CD8-positive, alpha-beta memory T cell (primary cell): ENCODE data around the gene FREM3. TPM values are rescaled to one million over a fixed set of nuclear protein-coding genes. Genes with fewer than 3 reads are reported as not detected.

ENCODE experiments used
- CTCF ChIA-PET: fragments of 350-600 bp; sonication (Branson Sonifier 250); formaldehyde crosslinking; loops from one replicate; lab custom pipeline; 2021; ENCODE audit warnings: antibody characterized with exemption; lab: Charles Lee
- POLR2A ChIA-PET: fragments of 350-600 bp; sonication (Branson Sonifier 250); formaldehyde crosslinking; loops from one replicate; lab custom pipeline; 2021; ENCODE audit warnings: antibody characterized with exemption; lab: Charles Lee
- DNase-seq, 5 donors: peaks; one replicate each; pipeline versions ENCODE4 v3.0.0 to v3.0.0-alpha.2; 2020 to 2022; ENCODE audit warnings: mixed read lengths in 1 of 5
- H3K27ac ChIP-seq: one replicate; pipeline ENCODE4 v1.7.0; 2013; ENCODE audit warnings: low read depth, mild to moderate bottlenecking, low read length, moderate library complexity
- H3K27me3 ChIP-seq: 2 replicates; pipeline ENCODE4 v1.7.0; 2013; ENCODE audit warnings: low read length, mild to moderate bottlenecking; ENCODE audit not compliant: insufficient read depth, poor library complexity, severe bottlenecking
- H3K36me3 ChIP-seq: 2 replicates; pipeline ENCODE4 v1.7.0; 2013; ENCODE audit warnings: mild to moderate bottlenecking, low read length, moderate library complexity; ENCODE audit not compliant: insufficient read depth
- H3K4me1 ChIP-seq: 2 replicates; pipeline ENCODE4 v1.7.0; 2013; ENCODE audit warnings: mild to moderate bottlenecking, low read length, moderate library complexity; ENCODE audit not compliant: insufficient read depth
- H3K4me3 ChIP-seq: 2 replicates; pipeline ENCODE4 v1.7.0; 2013; ENCODE audit warnings: mild to moderate bottlenecking, low read length
- H3K9me3 ChIP-seq: 2 replicates; pipeline ENCODE4 v1.7.0; 2013; ENCODE audit warnings: mild to moderate bottlenecking, low read length
- H3K27ac Mint-ChIP-seq, 8 donors: one replicate each; pipeline ENCODE4 v1.8.0; 2020 to 2021; ENCODE audit warnings: mixed read lengths in 8 of 8, mild to moderate bottlenecking in 6 of 8, inconsistent platforms in 3 of 8, moderate library complexity in 3 of 8
- H3K27me3 Mint-ChIP-seq, 2 donors: one replicate each; pipeline ENCODE4 v1.8.0; 2020 to 2021; ENCODE audit warnings: mixed read lengths in 2 of 2, mild to moderate bottlenecking in 1 of 2, moderate library complexity in 1 of 2
- H3K36me3 Mint-ChIP-seq, 3 donors: one replicate each; pipeline ENCODE4 v1.8.0; 2020 to 2021; ENCODE audit warnings: mixed read lengths in 3 of 3, inconsistent platforms in 1 of 3, mild to moderate bottlenecking in 1 of 3
- H3K4me1 Mint-ChIP-seq, 3 donors: one replicate each; pipeline ENCODE4 v1.8.0; 2020 to 2021; ENCODE audit warnings: mixed read lengths in 3 of 3, inconsistent platforms in 1 of 3, mild to moderate bottlenecking in 1 of 3
- H3K4me3 Mint-ChIP-seq, 7 donors: one replicate each; pipeline ENCODE4 v1.8.0; 2020 to 2021; ENCODE audit warnings: mixed read lengths in 7 of 7, mild to moderate bottlenecking in 6 of 7, moderate library complexity in 4 of 7, inconsistent platforms in 2 of 7
- H3K9me3 Mint-ChIP-seq, 5 donors: one replicate each; pipeline ENCODE4 v1.8.0; 2020 to 2022; ENCODE audit warnings: mixed read lengths in 5 of 5, mild to moderate bottlenecking in 3 of 5, moderate library complexity in 2 of 5, inconsistent platforms in 1 of 5
- polyA plus RNA-seq: library from polyadenylated mRNA; unstranded; fragments of 300-500 nt; fragmentation: Illumina TruSeq; gene quantifications from one replicate; pipeline ENCODE4 v1.2.3, GENCODE V29; 2021
- total RNA-seq, 2 experiments: library from RNA; stranded (reverse); gene quantifications; one replicate each; pipeline ENCODE4 v1.2.3, GENCODE V29; 2021

The FREM3 gene
- total and polyA plus RNA-seq, 3 experiments from 2014 or later: 0.08 TPM; not detected in 2

GRCh38 chr4:143598816-143599215, 101.7 kb downstream of the FREM3 start:
- H3K27ac Mint-ChIP-seq: no peak overlapping the region
- H3K4me3 Mint-ChIP-seq: no peak overlapping the region
- H3K4me1 Mint-ChIP-seq: no peaks in the 10 kb centered on the region
- Histone ChIP-seq H3K27me3 (no peaks in the 10 kb centered on the region), H3K4me3 (no peak overlapping the region), H3K36me3 (no peaks in the 10 kb centered on the region), H3K9me3 (no peaks in the 10 kb centered on the region), H3K27ac (no peak overlapping the region), H3K4me1 (no peaks in the 10 kb centered on the region)
- POLR2A ChIA-PET: no interaction called here
- CTCF ChIA-PET: no interaction called here
- peaks cover 0 to 14% (median 7%) of the 10 kb centered on the region in 3 donors for H3K36me3 Mint-ChIP-seq
- H3K9me3 Mint-ChIP-seq: peaks cover 0 to 5% (median 2%) of the 10 kb centered on the region in 5 donors
- peaks cover 2 to 5% of the 10 kb centered on the region in 2 donors for H3K27me3 Mint-ChIP-seq
- no peak for DNase-seq

DNA sequence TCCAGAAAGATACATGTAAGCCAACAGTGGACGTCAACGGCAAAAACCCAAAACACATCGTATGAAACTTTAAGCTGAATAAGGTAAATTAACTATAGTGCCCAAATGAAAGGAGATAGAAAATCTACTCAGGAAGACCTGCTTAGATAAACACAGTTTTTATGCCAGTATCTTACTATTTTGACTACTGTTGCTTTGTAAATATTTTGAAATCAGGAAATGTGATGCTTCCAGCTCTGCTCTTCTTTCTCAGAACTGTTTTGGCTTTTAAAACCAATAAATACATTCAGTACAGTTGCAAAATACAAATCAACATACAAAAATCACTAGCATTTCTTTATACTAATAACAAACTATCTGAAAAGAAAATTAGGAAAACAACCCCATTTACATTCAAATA, 103.2 kb downstream of the FREM3 start:
- Histone ChIP-seq H3K4me1 (no peaks in the 10 kb centered on the region), H3K9me3 (no peaks in the 10 kb centered on the region), H3K27ac (no peak overlapping the region), H3K27me3 (no peaks in the 10 kb centered on the region), H3K36me3 (no peaks in the 10 kb centered on the region), H3K4me3 (no peak overlapping the region)
- peaks cover 0 to 22% (median 7%) of the 10 kb centered on the region in 3 donors for H3K36me3 Mint-ChIP-seq
- peaks cover 0 to 13% (median 2%) of the 10 kb centered on the region in 5 donors for H3K9me3 Mint-ChIP-seq
- H3K27ac Mint-ChIP-seq: no peak overlapping the region
- no peak overlapping the region for H3K4me3 Mint-ChIP-seq
- peaks cover 4 to 10% of the 10 kb centered on the region in 2 donors for H3K27me3 Mint-ChIP-seq
- H3K4me1 Mint-ChIP-seq: no peaks in the 10 kb centered on the region
- ChIA-PET POLR2A (no interaction called here), CTCF (no interaction called here)
- no peak for DNase-seq

GRCh38 chr4:143587703-143588102, 112.8 kb downstream of the FREM3 start:
- Histone ChIP-seq H3K4me1 (no peaks in the 10 kb centered on the region), H3K9me3 (no peaks in the 10 kb centered on the region), H3K4me3 (no peak overlapping the region), H3K27ac (no peak overlapping the region), H3K27me3 (no peaks in the 10 kb centered on the region), H3K36me3 (no peaks in the 10 kb centered on the region)
- CTCF ChIA-PET: no interaction called here
- no peak for DNase-seq
- H3K27me3 Mint-ChIP-seq: peaks cover 1 to 5% of the 10 kb centered on the region in 2 donors
- POLR2A ChIA-PET: no interaction called here
- no peaks in the 10 kb centered on the region for H3K4me1 Mint-ChIP-seq
- no peak overlapping the region for H3K27ac Mint-ChIP-seq
- peaks cover 0 to 26% (median 0%) of the 10 kb centered on the region in 3 donors for H3K36me3 Mint-ChIP-seq
- H3K4me3 Mint-ChIP-seq: peak overlapping the region in 1 of 7 donors; percentile 2
- H3K9me3 Mint-ChIP-seq: peaks cover 11 to 40% (median 16%) of the 10 kb centered on the region in 5 donors

- POLR2A ChIA-PET: no interaction called here
These were observed 114.4 kb downstream of the FREM3 start for GRCh38 chr4:143586080-143586479.

DNA sequence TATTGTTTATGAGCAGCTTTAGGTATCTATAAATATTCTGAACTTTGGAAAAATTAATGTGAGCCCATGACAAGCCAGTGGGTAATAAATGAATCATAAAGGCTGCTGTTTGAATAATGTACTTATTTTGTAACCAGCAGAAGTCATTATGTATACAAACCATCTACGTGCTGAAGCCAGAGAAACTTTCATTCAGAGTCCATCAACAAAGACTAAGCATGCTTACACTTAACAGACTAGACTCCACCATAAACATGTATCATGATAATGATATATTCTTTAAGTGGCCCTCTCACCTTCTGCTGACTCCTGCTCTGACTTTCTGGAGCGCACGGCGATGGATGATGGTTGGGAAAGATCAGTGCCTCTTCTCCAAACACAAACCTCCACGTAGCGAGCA, 114.9 kb downstream of the FREM3 start:
- H3K4me1 Mint-ChIP-seq: no peaks in the 10 kb centered on the region
- no peak for DNase-seq
- H3K36me3 ChIP-seq: no peaks in the 10 kb centered on the region
- CTCF ChIA-PET: no interaction called here
- H3K9me3 ChIP-seq: no peaks in the 10 kb centered on the region
- no peaks in the 10 kb centered on the region for H3K27me3 ChIP-seq
- H3K9me3 Mint-ChIP-seq: peaks cover 11 to 38% (median 22%) of the 10 kb centered on the region in 5 donors
- H3K4me3 Mint-ChIP-seq: no peak overlapping the region
- H3K4me1 ChIP-seq: no peaks in the 10 kb centered on the region
- no peak overlapping the region for H3K4me3 ChIP-seq
- H3K27ac ChIP-seq: no peak overlapping the region
- no peaks in the 10 kb centered on the region for H3K27me3 Mint-ChIP-seq
- no peak overlapping the region for H3K27ac Mint-ChIP-seq
- peaks cover 0 to 19% (median 0%) of the 10 kb centered on the region in 3 donors for H3K36me3 Mint-ChIP-seq
- POLR2A ChIA-PET: no interaction called here

More at GRCh38 chr4:143586080-143586479, 114.4 kb downstream of the FREM3 start:
- H3K9me3 Mint-ChIP-seq: peaks cover 11 to 38% (median 22%) of the 10 kb centered on the region in 5 donors
- H3K4me3 Mint-ChIP-seq: no peak overlapping the region
- Histone ChIP-seq H3K27ac (no peak overlapping the region), H3K27me3 (no peaks in the 10 kb centered on the region), H3K36me3 (no peaks in the 10 kb centered on the region), H3K4me1 (no peaks in the 10 kb centered on the region), H3K4me3 (no peak overlapping the region), H3K9me3 (no peaks in the 10 kb centered on the region)
- H3K27me3 Mint-ChIP-seq: no peaks in the 10 kb centered on the region
- CTCF ChIA-PET: no interaction called here
- H3K4me1 Mint-ChIP-seq: no peaks in the 10 kb centered on the region
- DNase-seq: no peak
- H3K36me3 Mint-ChIP-seq: peaks cover 0 to 23% (median 0%) of the 10 kb centered on the region in 3 donors
- no peak overlapping the region for H3K27ac Mint-ChIP-seq

DNA sequence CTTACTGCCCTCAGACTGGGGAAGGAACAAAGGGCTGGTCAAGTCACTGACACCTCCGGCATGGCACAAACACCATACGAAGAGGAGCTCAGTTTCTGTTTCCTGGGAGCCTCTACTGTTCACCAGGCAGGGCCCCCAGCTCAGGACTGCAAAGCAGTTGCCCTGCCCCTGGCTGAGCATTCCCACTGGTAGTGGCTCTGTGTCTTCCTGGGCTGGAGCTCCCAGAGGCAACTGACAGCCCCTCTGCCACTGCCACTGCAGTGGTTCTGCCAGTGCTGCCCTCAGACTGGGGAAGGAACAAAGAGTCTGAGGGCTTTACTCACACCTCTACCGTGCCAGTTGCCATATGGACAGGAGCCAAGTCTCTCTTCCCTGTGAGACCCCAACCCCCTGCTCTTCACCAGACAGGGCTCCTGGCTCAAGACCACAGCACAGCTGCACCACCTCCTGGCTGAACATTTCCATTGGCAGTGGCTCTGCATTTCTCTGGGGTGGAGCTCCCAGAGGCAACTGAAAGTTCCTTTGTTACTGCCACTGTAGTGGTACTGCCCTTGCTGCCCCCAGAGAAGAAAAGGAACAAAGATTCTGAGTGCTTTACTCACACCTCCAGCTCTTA, 119.0 kb downstream of the FREM3 start:
- CTCF ChIA-PET: no interaction called here
- no peak for DNase-seq
- Mint-ChIP-seq H3K27me3 (no peaks in the 10 kb centered on the region), H3K4me3 (no peak overlapping the region), H3K27ac (peak overlapping the region in 1 of 8 donors; percentile 71), H3K36me3 (peaks cover 13 to 39% (median 18%) of the 10 kb centered on the region in 3 donors), H3K9me3 (peaks cover 11 to 31% (median 20%) of the 10 kb centered on the region in 5 donors), H3K4me1 (no peaks in the 10 kb centered on the region)
- no peaks in the 10 kb centered on the region for H3K4me1 ChIP-seq
- no peaks in the 10 kb centered on the region for H3K9me3 ChIP-seq
- POLR2A ChIA-PET: no interaction called here
- no peak overlapping the region for H3K27ac ChIP-seq
- no peaks in the 10 kb centered on the region for H3K36me3 ChIP-seq
- H3K4me3 ChIP-seq: no peak overlapping the region
- H3K27me3 ChIP-seq: no peaks in the 10 kb centered on the region

DNA sequence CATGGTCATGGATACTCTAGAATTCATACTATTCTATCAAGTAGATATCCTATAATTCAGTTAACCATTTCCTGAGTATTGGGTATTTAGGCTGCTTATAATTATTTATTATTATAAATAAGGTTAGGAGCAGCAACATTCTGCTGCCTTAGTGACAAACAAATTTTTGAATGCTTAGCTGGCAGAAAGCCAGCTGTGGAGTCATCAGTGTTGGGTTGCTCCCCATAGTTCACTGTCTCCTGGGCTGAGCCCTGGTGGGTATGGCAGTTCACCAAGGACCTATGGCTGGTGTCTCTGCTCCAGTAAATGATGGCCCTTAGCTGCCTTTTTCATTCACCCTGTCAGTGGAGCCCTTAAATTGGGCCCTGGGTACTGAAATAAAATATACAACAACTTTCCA, 125.1 kb downstream of the FREM3 start:
- no peaks in the 10 kb centered on the region for H3K4me1 Mint-ChIP-seq
- Histone ChIP-seq H3K27me3 (no peaks in the 10 kb centered on the region), H3K9me3 (no peaks in the 10 kb centered on the region), H3K4me1 (no peaks in the 10 kb centered on the region), H3K4me3 (no peak overlapping the region), H3K27ac (no peak overlapping the region), H3K36me3 (no peaks in the 10 kb centered on the region)
- no peak overlapping the region for H3K27ac Mint-ChIP-seq
- ChIA-PET POLR2A (no interaction called here), CTCF (interaction anchor here (1.0 kb wide), 1 partner anchor 17 kb away, joined by 3 read pairs; no protein-coding TSS in a partner anchor)
- H3K4me3 Mint-ChIP-seq: no peak overlapping the region
- no peak for DNase-seq
- H3K27me3 Mint-ChIP-seq: no peaks in the 10 kb centered on the region
- peaks cover 26 to 28% (median 28%) of the 10 kb centered on the region in 3 donors for H3K36me3 Mint-ChIP-seq
- H3K9me3 Mint-ChIP-seq: no peaks in the 10 kb centered on the region

- Histone ChIP-seq H3K27ac (no peak overlapping the region), H3K27me3 (no peaks in the 10 kb centered on the region), H3K36me3 (no peaks in the 10 kb centered on the region), H3K4me3 (no peak overlapping the region), H3K4me1 (peaks cover 5% of the 10 kb centered on the region), H3K9me3 (no peaks in the 10 kb centered on the region)
- CTCF ChIA-PET: no interaction called here
- no peak for DNase-seq
- Mint-ChIP-seq H3K4me1 (peaks cover 8 to 27% (median 19%) of the 10 kb centered on the region in 3 donors), H3K4me3 (no peak overlapping the region), H3K9me3 (peaks cover 0 to 2% (median 0%) of the 10 kb centered on the region in 5 donors), H3K27ac (no peak overlapping the region), H3K36me3 (peaks cover 10 to 32% (median 18%) of the 10 kb centered on the region in 3 donors), H3K27me3 (no peaks in the 10 kb centered on the region)
- POLR2A ChIA-PET: no interaction called here
These were observed 136.0 kb downstream of the FREM3 start for GRCh38 chr4:143564472-143564871.
